Left lung (tissue), 10 donors: ENCODE results near the gene COQ4. TPM values are rescaled to one million over a fixed set of nuclear protein-coding genes. Genes with fewer than 3 reads are reported as not detected.

ENCODE experiments used
- ATAC-seq: fragments of 200-7000 bp; cut with Tn5 transposase; one replicate; pipeline ENCODE4 v1.9.1; 2020; ENCODE audit warnings: moderate library complexity
- DNase-seq, 4 donors: peaks; one replicate each; pipeline ENCODE4 v3.0.0-alpha.2; 2013 to 2020
- H3K27ac ChIP-seq, 2 donors: fragments of 200-600 bp; sonication (generic) in 1 of 2; one replicate each; pipeline versions ENCODE4 v1.5.0 to v1.8.0; 2020 to 2021
- H3K27me3 ChIP-seq, 2 donors: fragments of 200-600 bp; sonication (generic) in 1 of 2; one replicate each; pipeline versions ENCODE4 v1.5.0 to v1.8.0; 2020 to 2021
- H3K36me3 ChIP-seq, 2 donors: fragments of 200-600 bp; sonication (generic) in 1 of 2; one replicate each; pipeline versions ENCODE4 v1.5.0 to v1.8.0; 2020 to 2021
- H3K4me1 ChIP-seq, 2 donors: fragments of 200-600 bp; one replicate each; pipeline ENCODE4 v1.8.0; 2021
- H3K4me3 ChIP-seq, 2 donors: fragments of 200-600 bp; sonication (generic) in 1 of 2; one replicate each; pipeline versions ENCODE4 v1.5.0 to v1.8.0; 2020 to 2021; ENCODE audit warnings: mild to moderate bottlenecking in 1 of 2
- H3K9me3 ChIP-seq, 2 donors: fragments of 200-600 bp; sonication (generic) in 1 of 2; one replicate each; pipeline versions ENCODE4 v1.5.0 to v1.8.0; 2020 to 2021
- CTCF ChIP-seq, 2 donors: fragments of 200-600 bp; sonication (generic) in 1 of 2; IDR thresholded peaks; one replicate each; pipeline versions ENCODE4 v1.5.0 to v1.8.0; 2021; ENCODE audit warnings: antibody characterized with exemption in 2 of 2
- intact Hi-C, 2 donors: fragments of 100-400 bp; cut with DNase I; formaldehyde crosslinking; loops; one replicate each; pipeline versions ENCODE4 v1.11.2 to v1.14.2; 2022
- polyA plus RNA-seq, 6 donors: library from polyadenylated mRNA; unstranded; fragments of 120-200 nt; gene quantifications; one replicate each; pipeline ENCODE4 v1.2.1, GENCODE V29; 2013; ENCODE audit not compliant: insufficient read length in 6 of 6
- total RNA-seq, 2 donors: library from RNA; stranded (reverse); fragmentation: NEBNext Ultra II Directional; extraction: Animal tissue kit (Norgen Biotek cat#: 25700); gene quantifications; one replicate each; pipeline ENCODE4 v1.2.1, GENCODE V29; 2021
- donor health status: DM: no; HTN: yes; CAD: no.
- donor health status: DM: no; HTN: no; CAD: no.

COQ4 gene
- total and polyA plus RNA-seq, 8 donors = 35.5 to 77.1 (median 61.4) TPM

GRCh38 chr9:128369024-128369706 lies 46.5 kb downstream of the COQ4 start:
- TF ChIP-seq CTCF (IDR thresholded peaks at IDR 0.05) = no peak
- H3K36me3 ChIP-seq = peaks cover 0 to 4% of the 10 kb centered on the region in 2 donors
- H3K9me3 ChIP-seq = no peaks in the 10 kb centered on the region
- no peak overlapping the region for H3K27ac ChIP-seq
- H3K4me3 ChIP-seq = no peak overlapping the region
- peaks cover 26 to 42% of the 10 kb centered on the region in 2 donors for H3K4me1 ChIP-seq
- intact Hi-C loops = loop anchor here in 1 of 2 donors (10.0 kb wide), 1 partner anchor 46 kb away; no protein-coding TSS in a partner anchor
- no peaks in the 10 kb centered on the region for H3K27me3 ChIP-seq
- DNase-seq (no peak), ATAC-seq (no peak)

GRCh38 chr9:128370367-128370751 lies 47.7 kb downstream of the COQ4 start:
- H3K9me3 ChIP-seq = no peaks in the 10 kb centered on the region
- H3K4me3 ChIP-seq = peak overlapping the region; percentile 83 to 92
- peaks cover 0 to 7% of the 10 kb centered on the region in 2 donors for H3K36me3 ChIP-seq
- intact Hi-C loops = no loop called here
- peak overlapping the region; percentile 89 to 91 for H3K27ac ChIP-seq
- peaks cover 18 to 31% of the 10 kb centered on the region in 2 donors for H3K4me1 ChIP-seq
- no peak for TF ChIP-seq CTCF (IDR thresholded peaks at IDR 0.05)
- H3K27me3 ChIP-seq = no peaks in the 10 kb centered on the region
- DNase-seq (no peak), ATAC-seq (no peak)

DNA sequence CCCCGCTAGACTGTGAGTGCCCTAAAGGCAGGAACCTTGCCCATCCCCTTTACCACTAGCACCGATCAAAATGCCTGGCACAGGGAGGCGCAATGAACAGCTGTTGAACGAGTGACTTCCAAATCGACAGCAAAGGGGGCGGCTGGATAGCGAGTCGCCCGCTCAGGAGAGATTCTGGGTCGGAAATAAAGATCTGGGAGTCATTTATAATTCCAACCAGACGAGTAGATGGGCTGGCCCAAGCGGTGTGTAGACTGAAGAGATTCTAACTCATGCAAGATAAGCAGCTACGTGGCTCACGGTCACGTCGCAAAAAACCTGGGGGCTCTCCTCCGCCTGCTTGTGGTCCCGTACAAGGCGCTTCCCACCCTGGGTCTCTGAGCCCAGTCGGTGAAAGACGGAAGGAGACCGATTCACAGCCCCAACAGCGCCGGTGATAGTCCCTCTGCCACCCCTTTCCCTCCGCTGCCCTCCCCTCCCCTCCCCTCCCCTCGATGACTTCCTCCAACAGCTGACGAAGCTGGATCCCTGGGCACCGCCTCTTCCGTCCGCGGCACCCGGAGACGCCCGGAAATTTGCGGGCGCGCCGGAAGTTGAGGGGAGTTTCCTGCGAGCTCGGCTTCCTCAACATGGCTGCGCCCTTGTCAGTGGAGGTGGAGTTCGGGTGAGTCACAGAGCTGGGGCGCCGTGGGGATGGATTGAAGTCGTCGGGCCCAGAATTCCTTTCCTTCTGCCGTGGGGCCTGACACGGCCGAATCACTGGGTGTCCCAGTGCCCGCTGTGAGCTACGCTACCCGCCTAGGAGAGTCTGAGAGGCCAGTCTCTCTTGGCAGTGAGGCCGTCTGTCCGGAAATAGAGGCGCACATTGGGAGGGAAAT lies 48.4 kb downstream of the COQ4 start, which contains the start of gene URM1:
URM1 (plus strand) TSS at position 623 of the 878 bp plus-strand sequence; CDS start at position 630, 7 bp downstream.
- H3K4me1 ChIP-seq = peaks cover 18 to 29% of the 10 kb centered on the region in 2 donors
- peak within 1 kb of the TSS; percentile 89 to 91 for H3K27ac ChIP-seq
- H3K36me3 ChIP-seq = peaks cover 0 to 10% of the 10 kb centered on the region in 2 donors
- no peak for TF ChIP-seq CTCF (IDR thresholded peaks at IDR 0.05)
- peak within 1 kb of the TSS; percentile 83 to 92 for H3K4me3 ChIP-seq
- no peaks in the 10 kb centered on the region for H3K9me3 ChIP-seq
- ATAC-seq (peak; percentile 98), DNase-seq (peak; percentile 96 to 99 (median 97))
- intact Hi-C loops = no loop called here
- no peaks in the 10 kb centered on the region for H3K27me3 ChIP-seq

GRCh38 chr9:128371630-128372117 lies 49.0 kb downstream of the COQ4 start:
- Histone ChIP-seq H3K4me3 (peak overlapping the region; percentile 83 to 92), H3K27me3 (no peaks in the 10 kb centered on the region), H3K4me1 (peaks cover 18 to 29% of the 10 kb centered on the region in 2 donors), H3K9me3 (no peaks in the 10 kb centered on the region), H3K27ac (peak overlapping the region; percentile 89 to 91), H3K36me3 (peaks cover 0 to 10% of the 10 kb centered on the region in 2 donors)
- intact Hi-C loops = no loop called here
- DNase-seq (no peak), ATAC-seq (no peak)
- TF ChIP-seq CTCF (IDR thresholded peaks at IDR 0.05) = no peak
